Measurements from ENCODE around the gene ALX3. TPM values are rescaled to one million over a fixed set of nuclear protein-coding genes. Genes with fewer than 3 reads are reported as not detected.

ALX3 gene
- total and polyA plus RNA-seq, 10 of the 15 experiments (the other 5 are each of a cell fraction or from before 2014, with no cell fraction given): not detected

GRCh38 chr1:110082477-110082876 lies 12.0 kb upstream of the ALX3 start (continued):
- TF ChIP-seq, protein P1, sequence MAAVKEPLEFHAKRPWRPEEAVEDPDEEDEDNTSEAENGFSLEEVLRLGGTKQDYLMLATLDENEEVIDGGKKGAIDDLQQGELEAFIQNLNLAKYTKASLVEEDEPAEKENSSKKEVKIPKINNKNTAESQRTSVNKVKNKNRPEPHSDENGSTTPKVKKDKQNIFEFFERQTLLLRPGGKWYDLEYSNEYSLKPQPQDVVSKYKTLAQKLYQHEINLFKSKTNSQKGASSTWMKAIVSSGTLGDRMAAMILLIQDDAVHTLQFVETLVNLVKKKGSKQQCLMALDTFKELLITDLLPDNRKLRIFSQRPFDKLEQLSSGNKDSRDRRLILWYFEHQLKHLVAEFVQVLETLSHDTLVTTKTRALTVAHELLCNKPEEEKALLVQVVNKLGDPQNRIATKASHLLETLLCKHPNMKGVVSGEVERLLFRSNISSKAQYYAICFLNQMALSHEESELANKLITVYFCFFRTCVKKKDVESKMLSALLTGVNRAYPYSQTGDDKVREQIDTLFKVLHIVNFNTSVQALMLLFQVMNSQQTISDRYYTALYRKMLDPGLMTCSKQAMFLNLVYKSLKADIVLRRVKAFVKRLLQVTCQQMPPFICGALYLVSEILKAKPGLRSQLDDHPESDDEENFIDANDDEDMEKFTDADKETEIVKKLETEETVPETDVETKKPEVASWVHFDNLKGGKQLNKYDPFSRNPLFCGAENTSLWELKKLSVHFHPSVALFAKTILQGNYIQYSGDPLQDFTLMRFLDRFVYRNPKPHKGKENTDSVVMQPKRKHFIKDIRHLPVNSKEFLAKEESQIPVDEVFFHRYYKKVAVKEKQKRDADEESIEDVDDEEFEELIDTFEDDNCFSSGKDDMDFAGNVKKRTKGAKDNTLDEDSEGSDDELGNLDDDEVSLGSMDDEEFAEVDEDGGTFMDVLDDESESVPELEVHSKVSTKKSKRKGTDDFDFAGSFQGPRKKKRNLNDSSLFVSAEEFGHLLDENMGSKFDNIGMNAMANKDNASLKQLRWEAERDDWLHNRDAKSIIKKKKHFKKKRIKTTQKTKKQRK (IDR thresholded peaks at IDR 0.05; ENCODE audit: low read depth, low read length): no peak
- no peak for TF ChIP-seq SIN3A (IDR thresholded peaks at IDR 0.05; ENCODE audit: low read depth, low read length)
- TF ChIP-seq ZNF24 (IDR thresholded peaks at IDR 0.05): no peak
- no peak for TF ChIP-seq NRF1 (conservative IDR thresholded peaks at IDR 0.05; ENCODE audit: low read depth, low read length)

- Histone ChIP-seq H3K9ac (ENCODE audit: control insufficient read depth, insufficient read depth, low read length) (no peak overlapping the region; the same call in 1 of the 2 replicates), H3K4me3 (no peak overlapping the region), H3K27ac (ENCODE audit: control insufficient read depth, insufficient read depth) (no peak overlapping the region), H3K27me3 (replicated peaks in 1 of 2; ENCODE audit: control insufficient read depth in 2 of 2, insufficient read depth in 2 of 2, low read length in 1 of 2) (peaks cover 0 to 8% of the 10 kb centered on the region in 2 experiments; a peak in 2 of 4 replicates), H2AFZ (ENCODE audit: control insufficient read depth, low read depth, low read length) (no peak overlapping the region), H3K4me2 (ENCODE audit: control insufficient read depth, insufficient read depth) (no peak overlapping the region), H3K79me2 (ENCODE audit: control insufficient read depth, insufficient read depth, low read length) (no peaks in the 10 kb centered on the region), H3K36me3 (ENCODE audit: control insufficient read depth in 2 of 2, insufficient read depth in 2 of 2, low read length in 1 of 2) (no peaks in the 10 kb centered on the region), H3K9me3 (replicated peaks; ENCODE audit: control insufficient read depth, insufficient read depth, low read length) (no peaks in the 10 kb centered on the region), H4K20me1 (ENCODE audit: control insufficient read depth, insufficient read depth) (no peaks in the 10 kb centered on the region), H3K4me1 (ENCODE audit: control insufficient read depth, insufficient read depth, low read length) (peaks cover 5% of the 10 kb centered on the region; the same call in 1 of the 2 replicates)
- ATAC-seq (no peak), FAIRE-seq (no peak), DNase-seq (ENCODE audit: low read depth, low spot score) (no peak)
- intact Hi-C loops (cut with micrococcal nuclease; ENCODE audit: unreplicated experiment) (loop anchor here (10.0 kb wide), 1 partner anchor 384 kb away; no protein-coding TSS in a partner anchor), in situ Hi-C loops (cut with MboI) (no loop called here)
- ChIA-PET CTCF (interaction anchor here (0.6 to 1.8 kb wide), 7 partner anchors 16 to 471 kb away, joined by 3 to 7 read pairs (median 3); no protein-coding TSS in a partner anchor), SMC1A (ENCODE audit: uncharacterized antibody, unreplicated experiment) (interaction anchor here (2.2 kb wide), 1 partner anchor 23 kb away, joined by 5 read pairs; no protein-coding TSS in a partner anchor), POLR2A (no interaction called here), RAD21 (ENCODE audit: unreplicated experiment) (interaction anchor here (0.9 kb wide), 1 partner anchor 34 kb away, joined by 3 read pairs; no protein-coding TSS in a partner anchor)
- BruUV-seq (replicated peaks): no TSS peak
- WGBS (ENCODE audit: insufficient coverage, insufficient replicate concordance, low lambda C conversion rate, missing lambda C conversion rate): 73% methylated on average over 4 of the region's 5 CpGs
- TF ChIP-seq CBFB (IDR thresholded peaks at IDR 0.05; ENCODE audit: low read depth): no peak
- TF ChIP-seq ZBED1 (IDR thresholded peaks at IDR 0.05; ENCODE audit: borderline replicate concordance): no peak
- TF ChIP-seq CHD1 (IDR thresholded peaks at IDR 0.05; ENCODE audit: low read depth, low read length): no peak
- no peak for TF ChIP-seq POU2F2 (IDR thresholded peaks at IDR 0.05; ENCODE audit: borderline replicate concordance, low read depth, low read length)
- TF ChIP-seq PML (IDR thresholded peaks at IDR 0.05; ENCODE audit: low read length): no peak
- TF ChIP-seq ETV6 (conservative IDR thresholded peaks at IDR 0.05 in 1 of 2, IDR thresholded peaks at IDR 0.05 in 1 of 2; ENCODE audit: borderline replicate concordance in 1 of 2, low read depth in 1 of 2): no peak
- no peak for TF ChIP-seq MAX (IDR thresholded peaks at IDR 0.05; ENCODE audit: low read depth, low read length)
- TF ChIP-seq KAT2A (conservative IDR thresholded peaks at IDR 0.05; ENCODE audit: control insufficient read depth, low read depth, low read length): no peak
- no peak for TF ChIP-seq EZH2 (IDR thresholded peaks at IDR 0.05; ENCODE audit: borderline replicate concordance, control insufficient read depth, low read depth, low read length)
- TF ChIP-seq MTA3 (IDR thresholded peaks at IDR 0.05; ENCODE audit: borderline replicate concordance, low read length): no peak
- TF ChIP-seq ASH2L (IDR thresholded peaks at IDR 0.05; ENCODE audit: borderline replicate concordance, low read depth): no peak
- TF ChIP-seq, protein P2, sequence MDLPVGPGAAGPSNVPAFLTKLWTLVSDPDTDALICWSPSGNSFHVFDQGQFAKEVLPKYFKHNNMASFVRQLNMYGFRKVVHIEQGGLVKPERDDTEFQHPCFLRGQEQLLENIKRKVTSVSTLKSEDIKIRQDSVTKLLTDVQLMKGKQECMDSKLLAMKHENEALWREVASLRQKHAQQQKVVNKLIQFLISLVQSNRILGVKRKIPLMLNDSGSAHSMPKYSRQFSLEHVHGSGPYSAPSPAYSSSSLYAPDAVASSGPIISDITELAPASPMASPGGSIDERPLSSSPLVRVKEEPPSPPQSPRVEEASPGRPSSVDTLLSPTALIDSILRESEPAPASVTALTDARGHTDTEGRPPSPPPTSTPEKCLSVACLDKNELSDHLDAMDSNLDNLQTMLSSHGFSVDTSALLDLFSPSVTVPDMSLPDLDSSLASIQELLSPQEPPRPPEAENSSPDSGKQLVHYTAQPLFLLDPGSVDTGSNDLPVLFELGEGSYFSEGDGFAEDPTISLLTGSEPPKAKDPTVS (IDR thresholded peaks at IDR 0.05; ENCODE audit: low read depth, low read length): no peak
These were observed 10.6 kb upstream of the ALX3 start for GRCh38 chr1:110081061-110081460.

Measured in GM12878 (cell line).